RPMI7951 (cell line): ENCODE measurements around the gene CRIP1. TPM values are rescaled to one million over a fixed set of nuclear protein-coding genes. Genes with fewer than 3 reads are reported as not detected.
A peak's percentile ranks its signal among the peaks of the same experiment; 100 is the strongest.

Experiments used
- DNase-seq: peaks from one replicate; pipeline ENCODE4 v3.0.0-alpha.2; 2012; ENCODE audit warnings: low read depth
- total RNA-seq: library from RNA; depleted of rRNA; stranded (reverse); fragments of >200 nt; shearing (Covaris generic); gene quantifications from 2 replicates; pipeline ENCODE4 v1.2.3, GENCODE V29; 2014

CRIP1 gene
- total RNA-seq, 1 experiment from 2014 or later = 0.12 TPM

DNA sequence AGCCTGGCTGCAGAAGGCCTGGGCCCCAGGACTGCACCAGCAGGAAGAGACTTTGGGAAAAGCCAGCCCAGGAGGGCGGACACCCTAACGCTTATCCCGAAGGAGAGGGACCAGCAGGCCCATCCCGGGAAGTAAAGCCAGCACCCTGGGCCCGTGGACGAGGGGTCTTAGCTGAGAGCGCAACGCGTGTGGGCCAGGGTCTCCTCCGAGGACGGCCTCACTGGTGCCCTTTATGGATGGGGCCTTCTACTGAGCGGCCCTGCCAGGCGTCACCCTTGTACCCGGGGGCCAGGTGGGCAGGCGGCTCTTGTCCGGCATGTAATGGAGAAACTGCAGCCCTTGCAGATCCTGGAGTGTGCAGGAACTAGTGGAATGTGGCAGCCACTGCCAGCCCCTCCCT lies 18.4 kb downstream of the CRIP1 start:
- DNase-seq = no peak

- DNase-seq = no peak
Measured at GRCh38 chr14:105507247-105507646, 20.6 kb downstream of the CRIP1 start.

DNA sequence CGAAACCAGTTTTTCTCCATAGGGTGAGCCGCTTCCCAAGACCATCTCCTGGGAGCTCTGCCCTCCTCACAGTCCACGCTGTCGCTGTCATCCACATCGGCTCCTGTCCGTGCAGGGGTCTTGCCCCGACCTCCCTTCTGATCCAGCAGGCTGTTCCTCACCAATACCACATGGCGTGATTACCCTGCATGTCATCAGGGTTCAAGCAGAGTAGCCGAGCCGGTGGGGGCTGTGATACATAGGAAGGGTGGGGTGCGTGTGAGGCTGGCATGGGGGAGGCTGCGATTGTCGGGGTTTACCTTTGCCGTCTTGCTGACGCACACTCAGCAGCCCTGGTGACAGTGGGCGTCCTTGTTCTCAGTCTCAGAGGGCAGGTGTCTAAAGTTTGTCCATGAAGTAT lies 21.4 kb downstream of the CRIP1 start:
- DNase-seq = no peak

- DNase-seq = no peak
Measured at GRCh38 chr14:105508601-105509000, 21.9 kb downstream of the CRIP1 start.

- peak; percentile 68 for DNase-seq
Measured at GRCh38 chr14:105517096-105517495, 30.4 kb downstream of the CRIP1 start.

DNA sequence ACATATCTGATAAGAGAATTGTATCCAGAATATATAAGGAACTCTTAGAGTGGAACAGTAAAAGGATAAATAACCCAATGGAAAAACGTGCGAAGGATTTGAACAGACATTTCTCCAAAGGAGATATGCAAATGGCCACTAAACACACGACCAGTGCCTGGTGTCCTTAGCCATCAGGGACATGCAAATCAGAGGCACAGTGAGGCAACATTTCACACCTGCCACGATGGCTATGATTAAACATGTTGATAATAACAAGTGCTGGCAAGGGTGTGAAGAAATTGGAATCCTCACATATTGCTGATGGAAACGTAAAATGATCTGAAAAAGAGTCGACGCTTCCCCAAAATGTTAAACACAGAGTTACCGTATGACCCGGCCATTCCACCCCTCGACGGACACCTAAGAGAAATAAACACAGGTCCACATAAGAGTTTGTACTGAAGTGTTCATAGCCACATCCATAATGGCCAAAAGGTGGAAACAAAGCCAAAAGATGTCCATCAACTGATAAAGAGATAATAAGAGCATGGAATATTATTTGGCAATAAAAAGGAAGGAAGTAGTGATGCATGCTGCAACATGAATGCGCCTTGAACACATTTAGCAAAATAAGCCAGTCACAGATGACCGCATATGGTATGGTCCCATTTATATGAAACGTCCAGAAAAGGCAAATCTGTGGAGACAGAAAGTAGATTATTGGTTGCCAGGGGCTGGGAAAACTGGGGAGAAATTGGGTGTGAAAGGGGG lies 33.4 kb downstream of the CRIP1 start:
- no peak for DNase-seq

GRCh38 chr14:105525326-105525725 lies 38.6 kb downstream of the CRIP1 start:
- no peak for DNase-seq

GRCh38 chr14:105525861-105526775 lies 39.4 kb downstream of the CRIP1 start, which contains the start of gene TMEM121:
Gene TMEM121 (plus strand): TSS chr14:105526583. CDS start chr14:105528835, 2,252 bp downstream.
- no peak for DNase-seq

DNA sequence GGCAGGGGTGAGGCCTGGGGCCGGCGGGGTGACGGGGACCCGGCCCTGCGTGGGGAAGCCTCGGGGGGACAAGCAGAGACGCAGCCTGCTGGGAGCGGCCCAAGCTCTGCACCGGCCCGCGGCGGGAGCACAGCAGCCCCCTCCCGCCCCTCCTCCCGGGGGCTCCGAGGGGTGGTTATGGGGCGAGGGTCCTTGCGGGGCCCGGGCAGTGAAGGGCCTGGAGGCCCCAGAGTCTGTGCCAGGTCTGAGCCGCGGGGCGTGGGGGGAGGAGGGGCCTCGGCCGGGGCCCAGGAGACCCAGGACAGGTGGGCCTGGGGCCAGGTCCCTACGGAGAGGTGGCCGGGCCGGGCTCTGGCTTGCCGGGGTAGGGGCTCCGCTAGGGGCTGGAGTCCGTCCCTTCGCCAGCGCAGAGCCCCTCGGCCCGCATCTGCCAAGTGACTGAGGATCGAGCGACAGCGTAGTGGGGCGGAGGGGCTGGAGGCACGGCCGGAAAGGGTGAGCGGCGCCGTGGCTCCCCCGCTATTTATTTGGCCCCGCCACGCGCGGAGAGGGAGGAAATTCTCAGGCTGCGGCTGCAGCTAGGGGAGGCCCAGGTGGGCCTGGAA lies 40.2 kb downstream of the CRIP1 start:
- DNase-seq = no peak

DNA sequence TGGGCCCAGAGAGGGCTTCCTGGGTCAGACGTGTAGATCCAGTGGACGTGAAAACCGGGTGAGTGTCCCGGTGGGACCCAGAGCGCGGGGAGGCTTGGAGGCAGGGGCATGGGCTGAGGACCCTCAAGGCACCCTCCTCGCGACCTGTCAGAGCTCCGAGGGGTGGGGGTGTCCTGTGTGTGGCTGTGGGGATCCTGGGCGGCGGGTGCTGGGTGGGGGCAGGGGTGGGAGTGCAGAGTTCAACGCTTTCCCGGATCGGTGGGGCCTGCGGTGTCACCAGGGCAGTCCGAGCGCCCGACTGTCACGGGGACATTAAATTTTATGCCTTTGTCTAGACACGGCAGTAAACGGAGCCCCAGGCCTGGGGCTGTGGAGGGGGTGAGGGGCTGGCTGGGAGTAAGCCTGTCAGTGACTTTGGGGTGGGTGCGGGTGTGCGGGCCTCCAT lies 40.7 kb downstream of the CRIP1 start:
- no peak for DNase-seq

GRCh38 chr14:105527826-105528585 lies 41.3 kb downstream of the CRIP1 start:
- DNase-seq = peak; percentile 57

DNA sequence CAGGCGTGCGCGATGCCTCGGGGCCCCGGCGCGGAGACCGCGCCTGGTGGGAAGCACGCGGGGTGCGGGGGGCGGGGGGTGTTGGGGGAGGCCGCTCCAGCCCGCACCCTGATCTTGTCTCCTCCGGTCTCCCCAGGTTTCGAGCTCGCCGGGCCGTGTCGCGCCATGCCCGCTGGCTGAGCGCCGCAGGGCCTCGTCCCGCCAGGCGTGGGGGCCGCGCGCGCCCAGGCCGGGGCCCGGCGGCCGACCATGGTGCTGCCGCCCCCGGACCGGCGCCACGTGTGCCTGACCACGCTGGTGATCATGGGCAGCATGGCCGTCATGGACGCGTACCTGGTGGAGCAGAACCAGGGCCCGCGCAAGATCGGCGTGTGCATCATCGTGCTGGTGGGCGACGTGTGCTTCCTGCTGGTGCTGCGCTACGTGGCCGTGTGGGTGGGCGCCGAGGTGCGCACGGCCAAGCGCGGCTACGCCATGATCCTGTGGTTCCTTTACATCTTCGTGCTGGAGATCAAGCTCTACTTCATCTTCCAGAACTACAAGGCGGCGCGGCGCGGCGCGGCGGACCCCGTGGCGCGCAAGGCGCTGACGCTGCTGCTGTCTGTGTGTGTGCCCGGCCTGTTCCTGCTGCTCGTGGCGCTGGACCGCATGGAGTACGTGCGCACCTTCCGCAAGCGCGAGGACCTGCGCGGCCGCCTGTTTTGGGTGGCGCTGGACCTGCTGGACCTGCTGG lies 42.1 kb downstream of the CRIP1 start:
- no peak for DNase-seq

GRCh38 chr14:105529319-105529568 lies 42.6 kb downstream of the CRIP1 start:
- no peak for DNase-seq

GRCh38 chr14:105529569-105530284 lies 43.0 kb downstream of the CRIP1 start:
- no peak for DNase-seq

DNA sequence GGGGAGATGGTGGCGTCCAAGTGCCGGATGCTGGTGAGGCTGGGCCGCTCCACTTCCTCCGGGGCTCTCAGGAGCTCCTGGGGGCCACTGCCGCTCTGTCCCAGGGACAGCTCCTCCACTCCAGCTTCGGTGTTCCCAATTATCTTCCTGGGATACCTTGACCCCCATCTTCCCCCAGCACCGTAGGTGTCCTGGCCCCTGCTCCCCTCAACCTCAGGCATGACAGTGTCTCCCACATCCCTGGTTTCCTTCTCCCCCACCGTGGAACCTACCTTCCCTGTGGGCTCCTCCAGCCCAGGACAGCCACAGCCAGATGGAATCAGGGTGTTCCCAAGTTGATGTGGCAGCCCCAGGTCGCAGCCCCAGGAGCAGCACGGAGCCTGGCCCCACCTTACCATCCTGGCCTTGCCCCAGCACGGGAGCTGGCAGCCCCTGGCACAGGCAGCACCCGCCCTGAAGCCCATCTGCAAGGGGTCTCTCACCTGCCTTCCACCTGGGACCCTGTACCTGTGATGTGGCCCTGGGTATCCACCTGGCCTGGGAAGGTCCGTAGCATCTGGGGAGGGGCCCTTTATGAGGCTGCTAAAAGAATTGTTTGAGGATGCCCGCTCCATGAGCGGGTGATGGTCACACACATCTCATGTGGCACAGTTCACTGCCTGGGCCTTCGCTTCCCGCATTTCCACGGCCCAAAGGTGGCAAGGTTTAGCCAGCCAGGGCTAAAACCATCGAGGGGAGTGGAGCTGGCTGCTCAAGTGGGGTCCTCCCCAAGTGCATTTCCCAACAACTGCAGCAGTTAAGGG lies 43.8 kb downstream of the CRIP1 start:
- no peak for DNase-seq

GRCh38 chr14:105531088-105531893 lies 44.6 kb downstream of the CRIP1 start:
- no peak for DNase-seq

DNA sequence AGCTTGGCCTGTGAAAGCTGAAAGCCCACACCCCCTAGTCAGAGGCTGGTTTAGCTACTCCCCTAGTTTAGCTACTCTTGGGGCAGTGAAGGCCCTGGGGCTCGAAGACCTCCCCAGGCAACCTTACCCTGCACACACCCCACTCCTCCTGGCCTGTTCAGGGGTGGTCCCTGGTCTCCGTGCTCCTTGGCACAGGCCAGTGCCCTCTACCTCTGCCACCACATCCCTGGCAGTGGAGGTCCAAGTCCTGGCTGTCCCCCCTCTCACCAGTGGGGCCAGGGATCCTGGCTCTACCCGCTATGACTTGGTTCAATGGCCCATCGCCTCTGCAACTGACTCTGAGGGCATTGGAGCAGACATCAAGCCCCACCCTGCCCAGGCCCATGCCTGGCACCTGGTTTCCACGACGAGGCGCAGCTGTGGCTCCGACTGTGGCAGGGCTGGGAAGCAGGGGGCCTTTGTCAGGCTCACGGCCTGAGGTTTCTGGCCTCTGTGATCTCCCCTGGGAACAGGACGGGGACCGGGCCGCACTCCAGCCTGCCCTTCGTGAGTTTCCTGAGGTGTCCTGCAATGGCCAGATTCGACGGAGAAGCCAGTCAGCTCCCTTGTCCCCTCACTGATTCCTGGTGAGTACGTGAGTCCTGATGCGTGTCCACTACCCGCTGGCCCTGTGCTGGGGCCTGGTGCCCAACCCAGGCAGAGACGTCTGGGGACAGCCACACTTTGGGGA lies 45.4 kb downstream of the CRIP1 start:
- no peak for DNase-seq

DNA sequence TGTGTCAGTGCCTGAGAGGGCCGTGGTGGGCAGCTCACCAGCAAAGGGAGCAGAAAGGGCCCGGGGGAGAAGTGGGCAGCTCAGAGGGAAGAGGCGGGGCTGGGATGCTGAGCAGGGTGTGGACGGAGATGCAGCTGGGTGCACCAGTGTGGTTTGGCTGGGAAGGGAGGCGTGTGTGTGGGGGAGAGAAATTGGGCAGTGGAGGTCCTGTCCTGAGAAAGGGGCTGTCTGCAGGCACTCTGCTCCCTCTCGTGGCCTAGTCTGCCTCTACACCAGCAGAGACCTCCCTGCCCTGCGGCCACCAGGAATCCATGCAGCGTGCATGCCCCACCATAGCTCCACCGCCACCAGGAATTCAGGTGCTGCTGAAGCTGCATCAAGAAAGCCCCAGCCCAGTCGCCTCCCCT lies 46.1 kb downstream of the CRIP1 start:
- peak; percentile 33 for DNase-seq
